K562 (cell line): ENCODE measurements around the gene ZNF558. TPM values are rescaled to one million over a fixed set of nuclear protein-coding genes. Genes with fewer than 3 reads are reported as not detected.

ENCODE experiments used
- CREBBP ChIP-seq: IDR thresholded peaks from one replicate; pipeline ENCODE4 v1.6.1; 2012; ENCODE audit warnings: low read depth, mild to moderate bottlenecking, control low read depth, inconsistent platforms, low read length
- EP300 ChIP-seq: IDR thresholded peaks from 2 replicates; pipeline ENCODE4 v1.6.1; 2012; ENCODE audit warnings: low read length, improper control_type of control experiment
- FOXA1 ChIP-seq: fragments of 450-650 bp; IDR thresholded peaks from 2 replicates; pipeline ENCODE4 v1.6.1; 2016; ENCODE audit warnings: mild to moderate bottlenecking, borderline replicate concordance
- GTF2F1 ChIP-seq: IDR thresholded peaks from 2 replicates; pipeline ENCODE4 v1.6.1; 2011; ENCODE audit warnings: low read depth, low read length, improper control_type of control experiment
- ILF3 ChIP-seq: fragments of 450-650 bp; IDR thresholded peaks from 2 replicates; pipeline ENCODE4 v1.6.1; 2018; ENCODE audit warnings: antibody characterized with exemption, mild to moderate bottlenecking, moderate library complexity, borderline replicate concordance
- MIER1 ChIP-seq: fragments of 450-650 bp; IDR thresholded peaks from 2 replicates; pipeline ENCODE4 v1.6.1; 2016; ENCODE audit warnings: antibody characterized with exemption, mild to moderate bottlenecking, low read depth
- PURB ChIP-seq: sonication (generic); formaldehyde crosslinking; IDR thresholded peaks from 2 replicates; pipeline ENCODE4 v1.9.0; 2021; ENCODE audit warnings: low read depth, mild to moderate bottlenecking, missing genetic modification reagents
- USF1 ChIP-seq: sonication (generic); formaldehyde crosslinking; IDR thresholded peaks from 2 replicates; pipeline ENCODE4 v1.9.0; 2022; ENCODE audit warnings: mild to moderate bottlenecking, missing genetic modification reagents
- ZBTB5 ChIP-seq: fragments of 450-650 bp; IDR thresholded peaks from 2 replicates; pipeline ENCODE4 v1.6.1; 2017; ENCODE audit warnings: antibody characterized with exemption
- ZFP91 ChIP-seq: sonication (generic); formaldehyde crosslinking; IDR thresholded peaks from 2 replicates; pipeline ENCODE4 v1.8.0; 2022; ENCODE audit warnings: mild to moderate bottlenecking, missing genetic modification reagents
- ZMIZ1 ChIP-seq, 2 experiments: fragments of 150-350 bp in 1 of 2; IDR thresholded peaks; 2 replicates each; pipeline ENCODE4 v1.6.1; 2012 to 2016; ENCODE audit warnings: low read depth in 2 of 2, low read length in 2 of 2, mild to moderate bottlenecking in 1 of 2, moderate library complexity in 1 of 2
- ZNF76 ChIP-seq: fragments of 250-450 bp; sonication (Bioruptor Pico); IDR thresholded peaks from 2 replicates; pipeline ENCODE4 v1.4.0; 2020; ENCODE audit warnings: mild to moderate bottlenecking, moderate library complexity, borderline replicate concordance
- polyA plus RNA-seq, 8 experiments: library from polyadenylated mRNA; depleted of rRNA in 4 of 8; stranded (reverse) in 5 of 8; unstranded in 3 of 8; fragments of >200 nt; fragmentation: Nextera tagmentation in 2 of 8; fragmentation: Illumina TruSeq in 1 of 8; extraction: Ambion mirVana in 2 of 8; extraction: Trizol in 1 of 8; gene quantifications; 2 replicates each; pipeline versions ENCODE4 v1.2.1 to v1.2.3, GENCODE V29; 2011 to 2014; ENCODE audit warnings: inconsistent platforms in 1 of 8, missing spikeins in 1 of 8
- total RNA-seq, 7 experiments: library from RNA; depleted of rRNA in 6 of 7; stranded (reverse); fragments of >200 nt in 6 of 7; fragmentation: Illumina TruSeq in 2 of 7; extraction: Trizol in 2 of 7; gene quantifications; 2 replicates each; pipeline versions ENCODE4 v1.2.1 to v1.2.3, GENCODE V29; 2011 to 2021; ENCODE audit warnings: low replicate concordance in 1 of 7
- TF ChIP-seq, protein P1 (sequence below): fragments of 250-450 bp; sonication (Bioruptor Pico); IDR thresholded peaks from 2 replicates; pipeline ENCODE4 v1.8.0; 2022; ENCODE audit warnings: moderate library complexity, mild to moderate bottlenecking, inconsistent platforms
- TF ChIP-seq, protein P2 (sequence below): conservative IDR thresholded peaks from 2 replicates; pipeline ENCODE4 v1.6.1; 2011; ENCODE audit warnings: low read depth, mild to moderate bottlenecking, low read length; ENCODE audit not compliant: control insufficient read depth
- TF ChIP-seq, protein P3 (sequence below): fragments of 250-450 bp; sonication (Bioruptor Pico); IDR thresholded peaks from 2 replicates; pipeline ENCODE4 v1.8.0; 2021; ENCODE audit warnings: moderate library complexity, mild to moderate bottlenecking, inconsistent platforms

Gene ZNF558
- total and polyA plus RNA-seq, 9 of the 15 experiments (the other 6 are each of a cell fraction or from before 2014, with no cell fraction given): 5.4 to 47.6 (median 21.2) TPM

GRCh38 chr19:8811315-8812172 is 20.6 kb downstream of the ZNF558 start (continued):
- no peak for TF ChIP-seq ZMIZ1 (IDR thresholded peaks at IDR 0.05; ENCODE audit: low read depth in 2 of 2, low read length in 2 of 2)
- TF ChIP-seq GTF2F1: no peak
- TF ChIP-seq ILF3: no peak
- TF ChIP-seq, protein P1, sequence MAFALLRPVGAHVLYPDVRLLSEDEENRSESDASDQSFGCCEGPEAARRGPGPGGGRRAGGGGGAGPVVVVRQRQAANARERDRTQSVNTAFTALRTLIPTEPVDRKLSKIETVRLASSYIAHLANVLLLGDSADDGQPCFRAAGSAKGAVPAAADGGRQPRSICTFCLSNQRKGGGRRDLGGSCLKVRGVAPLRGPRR (CRISPR knock-in tag): no peak
- no peak for TF ChIP-seq CREBBP
- no peak for TF ChIP-seq MIER1
- TF ChIP-seq EP300: no peak
- TF ChIP-seq, protein P2, sequence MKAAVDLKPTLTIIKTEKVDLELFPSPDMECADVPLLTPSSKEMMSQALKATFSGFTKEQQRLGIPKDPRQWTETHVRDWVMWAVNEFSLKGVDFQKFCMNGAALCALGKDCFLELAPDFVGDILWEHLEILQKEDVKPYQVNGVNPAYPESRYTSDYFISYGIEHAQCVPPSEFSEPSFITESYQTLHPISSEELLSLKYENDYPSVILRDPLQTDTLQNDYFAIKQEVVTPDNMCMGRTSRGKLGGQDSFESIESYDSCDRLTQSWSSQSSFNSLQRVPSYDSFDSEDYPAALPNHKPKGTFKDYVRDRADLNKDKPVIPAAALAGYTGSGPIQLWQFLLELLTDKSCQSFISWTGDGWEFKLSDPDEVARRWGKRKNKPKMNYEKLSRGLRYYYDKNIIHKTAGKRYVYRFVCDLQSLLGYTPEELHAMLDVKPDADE: 0 out of 2 replicates have a peak, but pooled peaks have one; percentile 32
- no peak for TF ChIP-seq ZBTB5
- TF ChIP-seq PURB (CRISPR knock-in tag): no peak
- no peak for TF ChIP-seq ZFP91 (CRISPR knock-in tag)
- TF ChIP-seq FOXA1: no peak
- TF ChIP-seq, protein P3, sequence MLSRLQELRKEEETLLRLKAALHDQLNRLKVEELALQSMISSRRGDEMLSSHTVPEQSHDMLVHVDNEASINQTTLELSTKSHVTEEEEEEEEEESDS (CRISPR knock-in tag): no peak
- no peak for TF ChIP-seq ZNF76 (CRISPR knock-in tag)
- no peak for TF ChIP-seq USF1 (CRISPR knock-in tag)
